ENCODE data around the gene GAS1.

GAS1 gene

DNA sequence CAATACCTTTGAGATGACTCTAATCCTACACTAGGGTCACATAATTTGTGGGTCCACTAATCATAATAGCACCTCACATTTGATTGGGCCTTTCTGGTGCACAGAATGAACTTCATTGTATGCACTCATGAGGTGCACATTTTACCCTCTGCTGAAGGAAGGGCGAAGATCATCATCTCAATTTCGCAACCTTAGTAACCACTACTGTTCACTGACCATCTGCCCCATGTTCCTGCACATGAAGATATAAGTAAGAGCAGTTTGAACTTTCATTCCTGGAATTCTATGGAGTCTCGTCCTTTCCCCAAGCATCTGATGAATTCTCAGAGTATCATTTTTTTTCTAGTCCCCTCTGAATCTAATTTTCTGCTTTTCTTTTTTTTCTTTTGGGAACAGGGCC lies 21.2 kb downstream of the GAS1 start:
- DNase-seq: no peak

DNA sequence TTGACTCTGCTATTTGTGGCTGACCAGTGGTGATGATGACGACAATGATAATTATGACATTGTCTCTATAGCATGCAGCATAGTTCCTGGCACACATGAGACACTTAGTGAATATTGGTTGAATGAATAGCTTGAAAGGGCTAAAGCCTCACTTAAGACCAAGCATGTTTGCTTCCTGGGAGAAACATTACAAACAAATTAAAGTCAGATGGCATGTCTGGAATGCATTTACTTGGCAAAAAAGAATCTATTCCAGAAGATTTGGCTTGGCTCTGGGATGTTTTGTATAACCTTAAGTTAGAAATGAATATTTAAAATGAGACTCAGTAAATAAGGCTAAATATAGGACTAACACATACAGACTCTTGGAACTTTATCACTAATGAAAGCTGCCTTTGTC lies 21.6 kb downstream of the GAS1 start:
- DNase-seq: no peak

DNA sequence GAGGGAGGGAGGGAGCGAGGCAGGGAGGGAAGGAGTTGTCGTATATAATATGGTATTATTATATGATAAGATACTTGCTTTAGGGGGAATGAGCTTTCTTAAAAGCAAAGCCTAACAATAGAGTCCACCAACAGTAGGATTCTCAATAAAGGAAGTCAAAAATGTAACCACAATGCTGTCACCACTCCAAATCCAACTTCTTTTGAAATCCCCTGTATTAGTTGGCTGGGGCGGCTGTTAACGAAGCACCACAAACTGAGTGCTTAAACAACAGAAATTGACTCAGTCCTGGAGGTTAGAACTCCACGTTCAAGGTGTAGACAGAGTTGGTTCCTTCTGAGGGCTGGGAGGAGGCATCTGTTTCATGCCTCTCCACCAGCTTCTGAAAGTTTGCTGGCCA lies 23.1 kb downstream of the GAS1 start:
- DNase-seq: no peak

DNA sequence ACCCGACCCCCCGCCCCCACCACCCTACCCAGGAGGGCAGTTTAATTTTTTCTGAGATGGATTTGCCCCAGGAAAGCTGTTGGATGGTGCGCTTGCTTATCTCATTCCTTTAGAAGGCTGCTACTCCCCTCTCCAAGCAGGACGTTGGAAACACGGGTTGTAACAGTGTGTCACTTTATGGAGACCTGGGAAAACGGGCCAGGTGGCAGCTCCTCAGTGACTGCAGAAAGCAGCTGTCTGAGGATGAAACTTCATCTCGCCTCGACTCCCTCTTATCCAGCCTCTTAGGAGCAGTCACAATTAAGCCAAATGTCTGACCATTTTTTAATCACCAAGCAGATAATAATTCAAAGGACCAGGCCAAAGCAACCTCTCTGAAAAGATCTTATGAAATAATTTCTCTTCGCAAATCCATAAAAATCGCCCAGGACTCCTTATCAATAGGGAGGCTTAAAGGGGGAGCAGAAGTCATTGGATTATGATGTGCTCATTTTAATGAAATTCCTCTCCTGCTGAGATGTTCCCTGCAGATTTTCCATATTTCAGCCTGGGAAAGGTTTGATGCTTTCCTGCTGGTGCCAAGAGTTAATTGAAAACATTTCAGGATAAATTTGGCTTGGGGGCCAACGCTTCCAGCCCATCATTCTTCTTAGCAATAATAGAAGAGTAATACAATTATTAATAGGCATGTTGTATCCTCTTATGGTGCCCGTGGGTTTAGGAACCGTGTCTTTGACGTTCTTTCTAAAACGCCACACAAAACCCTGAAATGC lies 26.0 kb downstream of the GAS1 start:
- DNase-seq: no peak

DNA sequence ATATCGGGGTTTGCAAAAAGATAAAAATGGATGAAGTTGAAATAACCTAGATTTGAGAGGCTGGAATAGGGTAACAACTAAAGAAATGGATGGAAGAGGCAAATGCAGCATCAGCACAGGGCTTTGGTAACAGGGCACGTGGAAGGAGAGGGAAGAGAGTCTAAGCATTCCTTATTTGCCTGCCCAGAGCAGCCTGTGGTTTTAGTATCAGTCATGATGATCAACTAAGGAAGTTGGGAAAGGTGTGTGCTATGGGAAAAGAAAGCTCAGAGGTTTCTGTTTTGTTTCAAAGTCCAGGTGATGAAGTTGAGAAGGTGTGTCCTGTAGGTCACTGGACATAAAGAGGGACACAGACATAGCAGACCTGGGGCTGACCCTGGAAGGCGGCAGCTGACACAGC lies 28.8 kb downstream of the GAS1 start:
- DNase-seq: no peak

DNA sequence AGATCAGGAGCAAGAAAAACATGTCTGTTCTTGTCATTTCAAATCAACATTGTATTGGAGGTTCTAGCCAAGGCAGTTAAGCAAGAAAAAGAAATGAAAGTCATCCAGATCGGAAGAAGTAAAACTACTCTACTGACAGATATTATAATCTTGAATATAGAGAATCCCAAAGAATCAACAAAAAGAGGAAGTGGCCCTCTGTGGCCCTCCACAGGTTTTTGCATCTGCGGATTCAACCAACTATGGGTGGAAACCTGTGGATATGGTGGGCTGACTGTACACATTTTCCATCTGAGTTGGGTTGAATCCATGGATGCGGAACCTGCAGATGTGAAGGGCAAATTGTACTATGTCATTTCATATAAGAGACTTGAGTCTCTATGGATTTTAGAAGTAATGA lies 35.1 kb downstream of the GAS1 start:
- DNase-seq: no peak

DNA sequence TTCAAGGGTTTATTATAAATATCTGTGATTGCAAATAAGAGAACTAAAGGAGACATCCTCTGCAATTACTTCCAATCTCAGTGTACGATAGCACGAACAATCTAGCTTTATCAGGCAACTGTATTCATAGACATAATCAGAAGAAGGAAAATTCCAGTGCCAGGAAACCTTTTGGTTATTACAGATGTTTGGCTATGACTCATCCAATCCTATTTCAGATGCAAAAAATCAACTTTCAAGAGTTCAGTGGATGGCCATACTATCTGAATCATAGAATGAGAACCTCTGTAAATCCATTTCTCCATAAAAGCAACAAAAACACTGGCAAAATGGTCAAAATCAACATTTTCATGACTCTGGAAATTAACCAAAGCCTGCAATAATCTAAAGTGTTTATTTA lies 37.9 kb downstream of the GAS1 start:
- DNase-seq: no peak

DNA sequence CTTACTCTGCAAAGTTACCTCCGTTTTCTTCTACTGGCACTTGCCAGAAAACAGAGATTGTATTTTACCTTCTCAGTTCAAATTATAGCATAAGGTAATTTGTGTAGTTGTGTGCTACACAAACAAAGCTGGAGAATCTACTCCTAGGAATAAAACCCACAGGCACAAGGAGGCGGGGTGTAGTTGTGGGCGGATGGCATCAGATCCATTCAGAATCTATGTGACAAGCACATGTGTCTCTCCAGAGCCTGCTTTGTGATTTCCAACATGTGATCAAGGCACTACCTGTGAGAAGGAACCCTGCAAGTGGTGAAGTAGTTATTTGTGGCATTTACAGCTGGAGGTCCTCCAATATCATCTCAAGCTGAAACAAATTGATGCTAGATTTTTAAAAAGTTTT lies 39.0 kb downstream of the GAS1 start:
- no peak for DNase-seq

DNA sequence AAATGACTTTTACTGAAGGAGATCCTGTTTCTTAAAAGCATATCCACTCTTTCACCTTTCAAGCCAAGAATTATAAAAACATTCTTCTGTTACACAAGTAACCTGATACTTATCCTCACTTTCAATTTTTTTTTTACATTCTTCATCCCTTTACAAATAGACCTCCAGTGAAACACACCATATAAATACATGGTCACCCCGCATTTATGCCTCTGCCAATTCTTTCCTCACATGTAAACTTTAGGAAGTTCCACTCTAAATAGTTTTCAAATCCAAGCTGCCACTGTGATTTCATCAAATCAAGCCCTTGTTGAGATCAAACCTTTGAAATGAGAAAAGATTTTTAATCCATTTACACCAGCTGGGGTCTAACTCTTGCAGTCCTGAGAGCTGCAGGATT lies 40.0 kb downstream of the GAS1 start:
- DNase-seq: no peak

DNA sequence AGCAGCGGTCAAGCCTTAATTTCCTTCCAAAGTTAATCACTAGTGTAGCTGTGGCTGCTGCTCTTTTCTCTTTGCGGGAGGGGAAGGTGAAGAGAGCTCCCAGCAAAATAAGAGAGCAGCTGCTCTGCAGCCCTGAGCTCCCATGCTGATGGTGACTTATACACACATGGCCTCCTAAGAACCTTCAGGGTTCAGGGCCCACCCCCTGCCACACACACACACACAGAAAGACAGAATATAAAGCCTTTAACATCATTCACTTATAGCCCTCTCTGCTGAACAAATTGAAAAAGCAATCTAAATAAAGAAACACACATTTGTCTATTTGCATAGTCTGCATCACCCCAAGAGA lies 43.6 kb downstream of the GAS1 start:
- no peak for DNase-seq

DNA sequence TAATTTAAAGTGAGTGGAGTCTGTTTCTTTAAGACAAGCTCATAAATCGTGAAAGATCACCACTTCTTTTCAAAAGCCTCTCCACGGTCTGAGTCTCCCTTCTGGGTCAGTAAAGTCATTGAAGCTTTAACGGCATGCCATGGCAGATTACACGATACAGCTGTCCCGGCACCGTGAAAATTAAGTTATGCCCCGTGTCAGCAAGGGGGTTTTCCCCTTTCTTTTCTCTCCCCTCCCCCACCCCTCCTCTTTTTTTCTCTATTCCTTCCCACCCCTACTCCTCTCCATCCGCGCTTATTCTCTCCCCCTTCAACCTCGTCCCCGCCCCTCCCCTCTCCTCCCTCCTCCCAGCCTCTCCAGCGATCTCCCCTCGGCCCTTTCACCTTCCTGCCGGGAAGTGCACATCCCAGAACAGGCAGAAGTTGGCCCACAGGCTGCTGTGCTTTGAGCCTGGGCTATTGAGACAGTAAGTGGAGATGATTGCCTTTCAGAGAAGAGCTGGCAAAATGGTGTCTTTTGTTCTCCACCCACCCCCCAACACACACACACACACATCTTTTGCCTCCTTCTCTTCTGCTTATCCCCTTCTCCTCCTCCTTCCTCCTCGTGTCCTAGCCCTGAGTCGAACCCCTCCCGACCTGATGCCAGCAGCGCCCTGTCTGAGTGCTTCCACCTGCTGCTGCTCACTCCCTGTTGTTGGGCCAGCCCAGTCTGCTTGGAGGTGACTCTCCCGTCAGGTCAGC lies 44.1 kb downstream of the GAS1 start:
- DNase-seq: no peak

DNA sequence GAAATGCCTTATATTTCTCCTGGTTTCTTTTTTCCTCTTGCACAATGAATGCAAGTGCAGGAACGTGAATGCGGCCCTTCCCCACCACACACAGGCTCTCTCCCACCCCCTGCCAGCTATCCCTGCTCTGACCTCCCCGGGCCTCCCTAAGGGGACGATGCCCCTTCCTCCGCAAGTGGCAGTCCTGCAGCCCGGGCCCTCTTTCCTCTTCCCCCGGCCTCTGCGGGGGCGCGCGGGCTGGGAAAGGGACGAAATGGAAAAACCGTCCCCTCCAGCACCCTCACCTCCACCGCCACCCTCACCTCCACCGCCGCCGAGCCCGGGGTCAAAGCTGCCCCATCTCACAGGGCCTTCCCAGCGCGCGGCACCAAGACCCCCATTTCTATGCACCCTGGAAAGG lies 44.7 kb downstream of the GAS1 start:
- no peak for DNase-seq

DNA sequence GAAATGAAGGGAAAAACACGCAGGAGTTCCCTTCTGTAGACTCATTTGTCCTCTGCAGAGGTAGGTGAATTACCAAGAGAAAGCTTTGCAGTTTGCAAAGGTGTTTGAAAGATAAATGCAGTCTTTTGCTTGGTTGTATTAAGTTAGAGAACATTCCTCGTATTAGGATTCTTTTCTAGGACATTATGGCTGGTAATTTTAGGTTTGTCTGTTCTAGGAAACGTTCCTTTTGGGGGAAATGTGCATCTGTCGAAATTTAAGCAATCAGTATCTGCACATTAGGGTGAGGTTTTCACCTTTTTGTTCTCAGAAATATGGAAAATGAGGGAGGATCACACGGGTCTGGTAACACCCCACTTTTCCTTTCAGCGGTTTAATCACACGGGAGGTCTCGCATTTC lies 45.1 kb downstream of the GAS1 start:
- no peak for DNase-seq

DNA sequence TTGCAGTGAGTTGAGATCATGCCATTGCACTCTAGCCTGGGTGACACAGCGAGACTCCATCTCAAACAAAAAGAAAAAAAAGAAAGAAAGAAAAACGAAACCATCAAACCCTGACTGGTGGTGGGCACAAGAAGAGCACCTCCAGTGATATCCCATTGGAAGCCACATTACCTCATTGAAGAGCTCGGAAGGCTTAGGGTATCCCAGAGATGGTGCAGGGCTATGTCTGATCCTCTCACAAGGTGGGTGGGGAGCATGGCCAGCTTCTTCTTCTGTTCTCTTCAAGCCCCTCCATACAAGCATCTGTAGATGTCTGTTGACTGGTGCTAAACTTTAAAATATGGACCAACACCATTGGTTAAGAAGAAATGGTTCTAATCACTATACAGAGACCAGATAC lies 45.8 kb downstream of the GAS1 start:
- DNase-seq: no peak

Measured in hypothalamus (tissue), 51 donors.